Chondrocyte (in vitro differentiated cells): ENCODE measurements around the gene TMCC2. TPM values are rescaled to one million over a fixed set of nuclear protein-coding genes. Genes with fewer than 3 reads are reported as not detected.

Experiments
- DNase-seq: peaks from one replicate; pipeline ENCODE4 v3.0.0; 2021; ENCODE audit warnings: mixed read lengths, low spot score
- H3K27ac Mint-ChIP-seq: one replicate; pipeline ENCODE4 v1.8.0; 2021; ENCODE audit warnings: mild to moderate bottlenecking, moderate library complexity, mixed read lengths; ENCODE audit not compliant: unreplicated experiment
- H3K27me3 Mint-ChIP-seq: 2 replicates; pipeline ENCODE4 v1.8.0; 2021; ENCODE audit warnings: low read depth, mixed read lengths
- H3K36me3 Mint-ChIP-seq: 2 replicates; pipeline ENCODE4 v1.8.0; 2021; ENCODE audit warnings: low read depth, mixed read lengths
- H3K4me1 Mint-ChIP-seq: 2 replicates; pipeline ENCODE4 v1.8.0; 2021; ENCODE audit warnings: low read depth, mild to moderate bottlenecking, mixed read lengths
- H3K4me3 Mint-ChIP-seq: one replicate; pipeline ENCODE4 v1.8.0; 2021; ENCODE audit warnings: mild to moderate bottlenecking, moderate library complexity, mixed read lengths; ENCODE audit not compliant: unreplicated experiment
- H3K9me3 Mint-ChIP-seq: 2 replicates; pipeline ENCODE4 v1.8.0; 2021; ENCODE audit warnings: low read depth, mixed read lengths
- CTCF ChIP-seq: fragments of 200-600 bp; sonication (generic); IDR thresholded peaks from 2 replicates; pipeline ENCODE4 v1.5.0; 2021; ENCODE audit warnings: antibody characterized with exemption, mild to moderate bottlenecking, moderate library complexity
- total RNA-seq: library from RNA; stranded (reverse); gene quantifications from 3 replicates; pipeline ENCODE4 v1.2.1, GENCODE V29; 2021

Gene TMCC2
- total RNA-seq, 1 donor from 2014 or later = 4.8 TPM

GRCh38 chr1:205283270-205284147 is 55.8 kb downstream of the TMCC2 start:
- DNase-seq = no peak
- H3K27ac Mint-ChIP-seq = no peak overlapping the region
- H3K4me3 Mint-ChIP-seq = no peak overlapping the region
- H3K36me3 Mint-ChIP-seq = no peaks in the 10 kb centered on the region
- no peaks in the 10 kb centered on the region for H3K27me3 Mint-ChIP-seq
- peaks cover 56% of the 10 kb centered on the region for H3K4me1 Mint-ChIP-seq
- TF ChIP-seq CTCF = no peak
- no peaks in the 10 kb centered on the region for H3K9me3 Mint-ChIP-seq

- Mint-ChIP-seq H3K4me1 (peaks cover 57% of the 10 kb centered on the region), H3K4me3 (no peak overlapping the region), H3K27ac (peak overlapping the region; percentile 86), H3K36me3 (no peaks in the 10 kb centered on the region), H3K27me3 (no peaks in the 10 kb centered on the region), H3K9me3 (no peaks in the 10 kb centered on the region)
- TF ChIP-seq CTCF = peak; percentile 47
- DNase-seq = no peak
Measured at GRCh38 chr1:205284420-205285144, 56.8 kb downstream of the TMCC2 start.

GRCh38 chr1:205285381-205286101 is 57.8 kb downstream of the TMCC2 start:
- Mint-ChIP-seq H3K4me3 (peak overlapping the region; percentile 16), H3K4me1 (peaks cover 57% of the 10 kb centered on the region), H3K27me3 (no peaks in the 10 kb centered on the region)

GRCh38 chr1:205286335-205286950 is 58.7 kb downstream of the TMCC2 start:
- no peak for DNase-seq
- Mint-ChIP-seq H3K9me3 (no peaks in the 10 kb centered on the region), H3K4me3 (no peak overlapping the region), H3K27me3 (no peaks in the 10 kb centered on the region), H3K36me3 (no peaks in the 10 kb centered on the region), H3K4me1 (peaks cover 57% of the 10 kb centered on the region), H3K27ac (no peak overlapping the region)
- TF ChIP-seq CTCF = no peak

More at GRCh38 chr1:205285381-205286101, 57.8 kb downstream of the TMCC2 start:
- Mint-ChIP-seq H3K27ac (peak overlapping the region; percentile 86), H3K36me3 (no peaks in the 10 kb centered on the region), H3K9me3 (no peaks in the 10 kb centered on the region)
- DNase-seq = no peak
- TF ChIP-seq CTCF = no peak
